Stimulated activated CD4-positive, alpha-beta T cell treated with anti-CD3 and anti-CD28 coated beads, Interleukin-1b, Interleukin-23, amount 100 ng/mL, for 24 hours (primary cell): ENCODE measurements around the gene ATP6V0A4.
"Not testable (repeated sequence)": the region's sequence is repeated elsewhere in the genome, so short reads cannot be mapped to it uniquely, and the experiment has no call there.

ENCODE experiments used
- DNase-seq, 4 experiments: peaks; one replicate each; pipeline ENCODE4 v3.0.0-alpha.2; 2020; ENCODE audit warnings: low read depth in 4 of 4, low spot score in 1 of 4

The ATP6V0A4 gene

GRCh38 chr7:138752518-138753149, 45.4 kb downstream of the ATP6V0A4 start:
- DNase-seq = peak; percentile 45 to 77 (median 60)

GRCh38 chr7:138750901-138751464, 47.0 kb downstream of the ATP6V0A4 start:
- no peak for DNase-seq

- no peak for DNase-seq
These were observed 47.5 kb downstream of the ATP6V0A4 start for GRCh38 chr7:138750473-138750872.

- DNase-seq = no peak
These were observed 48.0 kb downstream of the ATP6V0A4 start for GRCh38 chr7:138749960-138750359.

- DNase-seq = no peak
These were observed 49.3 kb downstream of the ATP6V0A4 start for GRCh38 chr7:138748666-138749065.

- no peak for DNase-seq
These were observed 51.9 kb downstream of the ATP6V0A4 start for GRCh38 chr7:138746073-138746472.

- no peak for DNase-seq
These were observed 52.8 kb downstream of the ATP6V0A4 start for GRCh38 chr7:138745189-138745588.

GRCh38 chr7:138741453-138741735, 56.6 kb downstream of the ATP6V0A4 start:
- DNase-seq = no peak

GRCh38 chr7:138739859-138740258, 58.1 kb downstream of the ATP6V0A4 start:
- no peak for DNase-seq

GRCh38 chr7:138738551-138739335, 59.3 kb downstream of the ATP6V0A4 start:
- DNase-seq = peak; percentile 54 to 70 (median 66)

- no peak for DNase-seq
These were observed 59.9 kb downstream of the ATP6V0A4 start for GRCh38 chr7:138738114-138738513.

- no peak for DNase-seq
These were observed 62.6 kb downstream of the ATP6V0A4 start for GRCh38 chr7:138735399-138735798.

- not testable (repeated sequence) for DNase-seq
These were observed 66.3 kb downstream of the ATP6V0A4 start for GRCh38 chr7:138731733-138732132.

GRCh38 chr7:138729444-138729843, 68.6 kb downstream of the ATP6V0A4 start:
- DNase-seq = no peak

GRCh38 chr7:138727336-138728099, 70.5 kb downstream of the ATP6V0A4 start:
- no peak for DNase-seq

GRCh38 chr7:138726288-138726687, 71.7 kb downstream of the ATP6V0A4 start:
- no peak for DNase-seq

- DNase-seq = no peak
These were observed 77.7 kb downstream of the ATP6V0A4 start for GRCh38 chr7:138720286-138720685.

GRCh38 chr7:138716889-138717288, 81.1 kb downstream of the ATP6V0A4 start:
- no peak for DNase-seq

- no peak for DNase-seq
These were observed 84.8 kb downstream of the ATP6V0A4 start for GRCh38 chr7:138713191-138713590.

- no peak for DNase-seq
These were observed 85.3 kb downstream of the ATP6V0A4 start for GRCh38 chr7:138712652-138713051.

- DNase-seq = no peak
These were observed 87.2 kb downstream of the ATP6V0A4 start for GRCh38 chr7:138710536-138711385.
